ENCODE measurements around the gene MOV10L1.

Gene MOV10L1

GRCh38 chr22:50177537-50178470 lies 88.0 kb downstream of the MOV10L1 start:
- Histone ChIP-seq H3K9ac (ENCODE audit: low read depth, low read length) (no peak overlapping the region), H3K4me3 (ENCODE audit: low read length) (no peak overlapping the region), H3K36me3 (ENCODE audit: insufficient read depth, low read length) (no peaks in the 10 kb centered on the region), H3K27me3 (ENCODE audit: control insufficient read depth, insufficient read depth, low read length) (peaks cover 3% of the 10 kb centered on the region), H3K4me2 (ENCODE audit: low read length) (no peak overlapping the region), H3K9me3 (replicated peaks; ENCODE audit: low read length) (no peaks in the 10 kb centered on the region), H3K4me1 (ENCODE audit: control insufficient read depth, insufficient read depth, low read length) (no peaks in the 10 kb centered on the region)

- no peaks in the 10 kb centered on the region for H3K4me1 ChIP-seq (ENCODE audit: control insufficient read depth, insufficient read depth, low read length)
- H3K9me3 ChIP-seq (replicated peaks; ENCODE audit: low read length), result no peaks in the 10 kb centered on the region
- no peak overlapping the region for H3K4me3 ChIP-seq (ENCODE audit: low read length)
- H3K4me2 ChIP-seq (ENCODE audit: low read length), result no peak overlapping the region
- no peak overlapping the region for H3K9ac ChIP-seq (ENCODE audit: low read depth, low read length)
- no peaks in the 10 kb centered on the region for H3K36me3 ChIP-seq (ENCODE audit: insufficient read depth, low read length)
- peaks cover 3% of the 10 kb centered on the region for H3K27me3 ChIP-seq (ENCODE audit: control insufficient read depth, insufficient read depth, low read length)
Measured at GRCh38 chr22:50178471-50178864, 88.7 kb downstream of the MOV10L1 start.

- Histone ChIP-seq H3K9me3 (replicated peaks; ENCODE audit: low read length) (no peaks in the 10 kb centered on the region), H3K9ac (ENCODE audit: low read depth, low read length) (no peak overlapping the region), H3K27me3 (ENCODE audit: control insufficient read depth, insufficient read depth, low read length) (peaks cover 3% of the 10 kb centered on the region), H3K4me1 (ENCODE audit: control insufficient read depth, insufficient read depth, low read length) (peaks cover 5% of the 10 kb centered on the region), H3K36me3 (ENCODE audit: insufficient read depth, low read length) (no peaks in the 10 kb centered on the region), H3K4me2 (ENCODE audit: low read length) (no peak overlapping the region), H3K4me3 (ENCODE audit: low read length) (no peak overlapping the region)
Measured at GRCh38 chr22:50178871-50179869, 89.4 kb downstream of the MOV10L1 start.

GRCh38 chr22:50179937-50180726 lies 90.3 kb downstream of the MOV10L1 start:
- Histone ChIP-seq H3K4me3 (ENCODE audit: low read length) (no peak overlapping the region), H3K9me3 (replicated peaks; ENCODE audit: low read length) (no peaks in the 10 kb centered on the region), H3K27me3 (ENCODE audit: control insufficient read depth, insufficient read depth, low read length) (peaks cover 3% of the 10 kb centered on the region), H3K4me1 (ENCODE audit: control insufficient read depth, insufficient read depth, low read length) (peaks cover 12% of the 10 kb centered on the region), H3K9ac (ENCODE audit: low read depth, low read length) (no peak overlapping the region), H3K4me2 (ENCODE audit: low read length) (no peak overlapping the region), H3K36me3 (ENCODE audit: insufficient read depth, low read length) (no peaks in the 10 kb centered on the region)

- no peak overlapping the region for H3K4me2 ChIP-seq (ENCODE audit: low read length)
- no peak overlapping the region for H3K4me3 ChIP-seq (ENCODE audit: low read length)
- H3K36me3 ChIP-seq (ENCODE audit: insufficient read depth, low read length), result no peaks in the 10 kb centered on the region
- no peaks in the 10 kb centered on the region for H3K9me3 ChIP-seq (replicated peaks; ENCODE audit: low read length)
- no peak overlapping the region for H3K9ac ChIP-seq (ENCODE audit: low read depth, low read length)
- peaks cover 3% of the 10 kb centered on the region for H3K27me3 ChIP-seq (ENCODE audit: control insufficient read depth, insufficient read depth, low read length)
- H3K4me1 ChIP-seq (ENCODE audit: control insufficient read depth, insufficient read depth, low read length), result peaks cover 16% of the 10 kb centered on the region
Measured at GRCh38 chr22:50180727-50181521, 91.1 kb downstream of the MOV10L1 start.

- Histone ChIP-seq H3K4me1 (ENCODE audit: control insufficient read depth, insufficient read depth, low read length) (peaks cover 24% of the 10 kb centered on the region), H3K27me3 (ENCODE audit: control insufficient read depth, insufficient read depth, low read length) (peaks cover 3% of the 10 kb centered on the region), H3K4me3 (ENCODE audit: low read length) (no peak overlapping the region), H3K36me3 (ENCODE audit: insufficient read depth, low read length) (no peaks in the 10 kb centered on the region), H3K9me3 (replicated peaks; ENCODE audit: low read length) (no peaks in the 10 kb centered on the region), H3K9ac (ENCODE audit: low read depth, low read length) (no peak overlapping the region), H3K4me2 (ENCODE audit: low read length) (no peak overlapping the region)
Measured at GRCh38 chr22:50182176-50183081, 92.6 kb downstream of the MOV10L1 start.

GRCh38 chr22:50183141-50183971 lies 93.5 kb downstream of the MOV10L1 start:
- no peaks in the 10 kb centered on the region for H3K27me3 ChIP-seq (ENCODE audit: control insufficient read depth, insufficient read depth, low read length)
- peaks cover 24% of the 10 kb centered on the region for H3K4me1 ChIP-seq (ENCODE audit: control insufficient read depth, insufficient read depth, low read length)
- no peak overlapping the region for H3K4me3 ChIP-seq (ENCODE audit: low read length)
- H3K36me3 ChIP-seq (ENCODE audit: insufficient read depth, low read length), result no peaks in the 10 kb centered on the region
- H3K4me2 ChIP-seq (ENCODE audit: low read length), result no peak overlapping the region
- peak overlapping the region; percentile 13 for H3K9ac ChIP-seq (ENCODE audit: low read depth, low read length)
- no peaks in the 10 kb centered on the region for H3K9me3 ChIP-seq (replicated peaks; ENCODE audit: low read length)

- Histone ChIP-seq H3K9ac (ENCODE audit: low read depth, low read length) (peak overlapping the region; percentile 13), H3K4me3 (ENCODE audit: low read length) (no peak overlapping the region), H3K36me3 (ENCODE audit: insufficient read depth, low read length) (peaks cover 3% of the 10 kb centered on the region), H3K9me3 (replicated peaks; ENCODE audit: low read length) (no peaks in the 10 kb centered on the region), H3K4me2 (ENCODE audit: low read length) (peak overlapping the region; percentile 29), H3K4me1 (ENCODE audit: control insufficient read depth, insufficient read depth, low read length) (peaks cover 24% of the 10 kb centered on the region), H3K27me3 (ENCODE audit: control insufficient read depth, insufficient read depth, low read length) (no peaks in the 10 kb centered on the region)
Measured at GRCh38 chr22:50184004-50184901, 94.4 kb downstream of the MOV10L1 start.

Measured in skeletal muscle satellite cell (primary cell).